ENCODE data around the gene FLVCR2. TPM values are rescaled to one million over a fixed set of nuclear protein-coding genes. Genes with fewer than 3 reads are reported as not detected.

Gene FLVCR2
- total RNA-seq, 6 donors from 2014 or later = 19.4 to 41.3 (median 31.8) TPM

DNA sequence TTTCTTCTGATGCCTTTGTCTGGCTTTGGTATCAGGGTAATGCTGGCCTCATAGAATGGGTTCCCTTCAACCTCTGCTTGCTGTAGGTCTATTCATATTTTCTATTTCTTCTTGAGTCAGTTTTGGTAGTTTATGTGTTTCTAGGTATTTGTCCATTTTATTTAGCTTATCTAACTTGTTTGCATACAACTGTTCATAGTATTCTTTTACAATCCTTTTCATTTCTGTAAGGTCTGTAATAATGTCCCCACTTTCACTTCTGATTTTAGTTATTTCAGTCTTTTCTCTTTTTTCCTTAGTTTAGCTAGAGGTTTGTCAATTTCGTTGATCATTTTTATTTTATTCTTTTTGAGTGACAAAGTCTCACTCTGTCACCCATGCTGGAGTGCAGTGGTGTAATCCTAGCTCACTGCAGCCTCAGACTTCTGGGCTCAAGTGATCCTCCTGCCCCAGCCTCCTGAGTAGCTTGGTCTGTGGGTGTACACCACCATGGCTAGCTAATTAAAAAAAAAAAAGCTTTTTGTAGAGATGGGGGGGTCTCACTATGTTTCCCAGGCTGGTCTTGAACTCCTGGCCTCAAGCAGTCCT, 94.3 kb downstream of the FLVCR2 start:
- Histone ChIP-seq H3K4me1 (no peaks in the 10 kb centered on the region), H3K36me3 (peaks cover 0 to 24% (median 10%) of the 10 kb centered on the region in 4 donors), H3K9me3 (no peaks in the 10 kb centered on the region), H3K27ac (no peak overlapping the region), H3K4me3 (no peak overlapping the region), H3K27me3 (no peaks in the 10 kb centered on the region)
- TF ChIP-seq EP300 (IDR thresholded peaks at IDR 0.05) (no peak), POLR2AphosphoS5 (IDR thresholded peaks at IDR 0.05) (no peak), POLR2A (IDR thresholded peaks at IDR 0.05) (no peak)
- TF ChIP-seq, protein P1, sequence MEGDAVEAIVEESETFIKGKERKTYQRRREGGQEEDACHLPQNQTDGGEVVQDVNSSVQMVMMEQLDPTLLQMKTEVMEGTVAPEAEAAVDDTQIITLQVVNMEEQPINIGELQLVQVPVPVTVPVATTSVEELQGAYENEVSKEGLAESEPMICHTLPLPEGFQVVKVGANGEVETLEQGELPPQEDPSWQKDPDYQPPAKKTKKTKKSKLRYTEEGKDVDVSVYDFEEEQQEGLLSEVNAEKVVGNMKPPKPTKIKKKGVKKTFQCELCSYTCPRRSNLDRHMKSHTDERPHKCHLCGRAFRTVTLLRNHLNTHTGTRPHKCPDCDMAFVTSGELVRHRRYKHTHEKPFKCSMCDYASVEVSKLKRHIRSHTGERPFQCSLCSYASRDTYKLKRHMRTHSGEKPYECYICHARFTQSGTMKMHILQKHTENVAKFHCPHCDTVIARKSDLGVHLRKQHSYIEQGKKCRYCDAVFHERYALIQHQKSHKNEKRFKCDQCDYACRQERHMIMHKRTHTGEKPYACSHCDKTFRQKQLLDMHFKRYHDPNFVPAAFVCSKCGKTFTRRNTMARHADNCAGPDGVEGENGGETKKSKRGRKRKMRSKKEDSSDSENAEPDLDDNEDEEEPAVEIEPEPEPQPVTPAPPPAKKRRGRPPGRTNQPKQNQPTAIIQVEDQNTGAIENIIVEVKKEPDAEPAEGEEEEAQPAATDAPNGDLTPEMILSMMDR (IDR thresholded peaks at IDR 0.05) = no peak
- WGBS, 2 donors = 86 to 100% methylated on average over 1 of the region's 1 CpG
- no peak for ATAC-seq (ENCODE audit: low FRiP score in 2 of 2)
- no peak for DNase-seq

- Histone ChIP-seq H3K27ac (no peak overlapping the region), H3K4me1 (no peaks in the 10 kb centered on the region), H3K9me3 (no peaks in the 10 kb centered on the region), H3K36me3 (peaks cover 0 to 24% (median 10%) of the 10 kb centered on the region in 4 donors), H3K4me3 (no peak overlapping the region), H3K27me3 (no peaks in the 10 kb centered on the region)
- 94% methylated on average over 4 of the region's 4 CpGs for WGBS, 2 donors
- TF ChIP-seq POLR2A (IDR thresholded peaks at IDR 0.05) (no peak), EP300 (IDR thresholded peaks at IDR 0.05) (no peak)
- TF ChIP-seq, protein P1 (IDR thresholded peaks at IDR 0.05) = no peak
- DNase-seq (no peak), ATAC-seq (ENCODE audit: low FRiP score in 2 of 2) (no peak)
These were observed 95.1 kb downstream of the FLVCR2 start for GRCh38 chr14:75673345-75674035.

DNA sequence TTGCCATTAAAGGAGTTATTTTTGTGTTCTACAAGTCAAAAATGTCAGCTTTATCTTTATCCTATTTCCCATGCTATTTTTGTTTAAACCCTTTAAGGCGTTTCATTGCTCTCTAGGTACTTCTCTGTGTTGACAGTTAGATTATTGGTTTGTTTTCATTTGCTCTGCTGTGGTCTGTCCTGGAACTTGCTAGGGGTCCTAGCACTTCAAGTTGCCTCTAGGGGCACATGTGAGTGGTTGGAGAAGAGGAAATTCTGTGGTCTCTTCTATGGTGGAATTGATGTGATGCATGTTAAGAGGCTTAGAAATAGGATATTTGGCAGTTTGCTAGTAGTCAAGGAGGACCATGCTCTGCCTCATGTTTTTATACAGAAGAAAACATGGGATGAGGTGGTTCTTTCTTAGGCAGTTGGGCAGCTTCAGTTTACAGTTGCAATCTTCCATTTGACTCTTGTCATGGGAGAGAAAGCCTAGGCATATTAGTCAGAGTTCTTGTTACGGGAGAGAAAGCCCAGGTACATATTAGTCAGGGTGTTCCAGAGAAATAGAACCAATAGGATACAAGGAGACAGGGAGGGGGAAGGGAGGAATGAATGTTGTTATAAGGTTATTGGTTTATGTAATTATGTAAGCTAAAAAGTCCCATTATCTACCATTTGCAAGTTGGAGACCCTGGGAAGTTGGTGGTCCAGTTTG, 97.0 kb downstream of the FLVCR2 start:
- 74 to 79% methylated on average over 2 of the region's 2 CpGs for WGBS, 2 donors
- TF ChIP-seq EP300 (IDR thresholded peaks at IDR 0.05) (no peak), POLR2AphosphoS5 (IDR thresholded peaks at IDR 0.05) (no peak)
- no peak for ATAC-seq (ENCODE audit: low FRiP score in 2 of 2)

DNA sequence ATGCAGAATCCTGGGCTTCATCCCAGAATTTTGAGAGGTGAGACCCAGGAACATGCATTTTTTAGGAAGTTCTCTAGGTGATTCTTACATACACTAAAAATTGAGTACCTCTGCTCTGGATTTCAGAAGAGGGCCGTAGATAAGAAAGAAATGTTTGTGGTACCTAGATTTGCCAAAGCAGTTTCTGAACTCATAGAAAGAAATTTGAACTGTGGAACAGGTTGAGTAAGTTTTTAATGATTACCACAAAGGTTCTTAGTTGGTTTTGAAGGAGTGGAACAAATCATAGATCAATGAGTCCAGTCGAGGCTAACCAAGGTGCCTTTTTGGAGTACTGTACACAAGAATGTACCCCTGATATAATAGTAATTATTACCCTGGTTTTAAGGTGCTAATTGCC, 107.5 kb downstream of the FLVCR2 start:
- DNase-seq (no peak), ATAC-seq (ENCODE audit: low FRiP score in 2 of 2) (no peak)

More for the DNA sequence above, 97.0 kb downstream of the FLVCR2 start:
- Histone ChIP-seq H3K9me3 (no peaks in the 10 kb centered on the region), H3K4me3 (no peak overlapping the region), H3K27ac (no peak overlapping the region), H3K4me1 (no peaks in the 10 kb centered on the region), H3K27me3 (no peaks in the 10 kb centered on the region), H3K36me3 (peaks cover 0 to 9% (median 1%) of the 10 kb centered on the region in 4 donors)
- DNase-seq = no peak

DNA sequence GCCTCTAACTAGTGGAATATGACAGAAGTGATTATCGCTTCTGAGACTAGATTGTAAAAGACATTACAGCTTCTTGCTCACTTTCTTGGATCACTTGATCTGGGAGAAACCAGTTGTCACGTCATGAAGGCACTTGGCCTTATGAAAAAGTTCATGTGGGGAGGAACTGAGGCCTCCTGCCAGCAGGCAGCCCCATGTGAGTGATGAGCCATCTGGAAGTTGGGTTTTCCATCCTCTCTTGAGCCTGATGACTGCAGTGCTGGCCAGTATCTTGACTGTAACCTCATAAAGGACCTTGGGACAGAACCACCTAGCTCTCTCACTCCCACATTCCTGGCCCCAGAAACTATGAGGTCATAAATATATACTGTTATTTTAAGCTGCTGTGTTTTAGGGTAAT, 110.6 kb downstream of the FLVCR2 start:
- H3K27me3 ChIP-seq = no peaks in the 10 kb centered on the region
- no peak overlapping the region for H3K27ac ChIP-seq
- ATAC-seq (ENCODE audit: low FRiP score in 2 of 2) (peak in 1 of 2 donors; percentile 90), DNase-seq (no peak)
- TF ChIP-seq, protein P1 (IDR thresholded peaks at IDR 0.05) = no peak
- TF ChIP-seq POLR2A (IDR thresholded peaks at IDR 0.05) (no peak), EP300 (IDR thresholded peaks at IDR 0.05) (no peak), POLR2AphosphoS5 (IDR thresholded peaks at IDR 0.05) (no peak)
- peaks cover 5 to 34% (median 23%) of the 10 kb centered on the region in 4 donors for H3K36me3 ChIP-seq
- no peaks in the 10 kb centered on the region for H3K9me3 ChIP-seq
- no peak overlapping the region for H3K4me3 ChIP-seq
- no peaks in the 10 kb centered on the region for H3K4me1 ChIP-seq
- 88% methylated on average over 2 of the region's 2 CpGs for WGBS, 2 donors

More for the DNA sequence above, 107.5 kb downstream of the FLVCR2 start:
- H3K9me3 ChIP-seq = no peaks in the 10 kb centered on the region
- no peak overlapping the region for H3K4me3 ChIP-seq
- no peak for TF ChIP-seq POLR2A (IDR thresholded peaks at IDR 0.05)
- TF ChIP-seq, protein P1 (IDR thresholded peaks at IDR 0.05) = no peak
- TF ChIP-seq POLR2AphosphoS5 (IDR thresholded peaks at IDR 0.05) = no peak
- no peak for TF ChIP-seq EP300 (IDR thresholded peaks at IDR 0.05)
- no peaks in the 10 kb centered on the region for H3K4me1 ChIP-seq
- WGBS, 2 donors = 77 to 85% methylated on average over 2 of the region's 2 CpGs
- no peak overlapping the region for H3K27ac ChIP-seq
- H3K36me3 ChIP-seq = peaks cover 9 to 43% (median 27%) of the 10 kb centered on the region in 4 donors
- H3K27me3 ChIP-seq = no peaks in the 10 kb centered on the region
